Stimulated activated CD4-positive, alpha-beta T cell treated with anti-CD3 and anti-CD28 coated beads, Interleukin-2, amount 100 ng/mL, for 48 hours (primary cell): ENCODE measurements around the gene WEE1.
A peak's percentile ranks its signal among the peaks of the same experiment; 100 is the strongest.

Experiments
- DNase-seq, 2 donors: peaks; one replicate each; pipeline ENCODE4 v3.0.0-alpha.2; 2020

WEE1 gene

DNA sequence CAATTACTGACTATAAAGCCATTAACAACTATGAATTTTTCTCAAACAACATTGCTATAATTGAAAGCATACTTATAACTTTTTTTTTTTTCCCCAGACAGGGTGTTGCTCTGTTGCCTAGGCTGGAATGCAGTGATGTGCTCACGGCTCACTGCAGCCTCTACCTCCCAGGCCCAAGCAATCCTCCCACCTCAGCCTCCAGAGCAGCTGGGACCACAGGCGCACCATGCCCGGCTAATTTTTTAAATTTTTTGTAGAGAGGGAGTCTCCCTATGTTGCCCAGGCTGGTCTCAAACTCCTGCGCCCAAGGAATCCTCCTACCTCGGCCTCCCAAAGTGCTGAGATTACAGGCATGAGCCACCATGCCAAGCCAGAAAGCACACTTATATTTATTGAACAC, 6.1 kb upstream of the WEE1 start:
- no peak for DNase-seq

GRCh38 chr11:9568161-9568853, 5.2 kb upstream of the WEE1 start:
- no peak for DNase-seq

DNA sequence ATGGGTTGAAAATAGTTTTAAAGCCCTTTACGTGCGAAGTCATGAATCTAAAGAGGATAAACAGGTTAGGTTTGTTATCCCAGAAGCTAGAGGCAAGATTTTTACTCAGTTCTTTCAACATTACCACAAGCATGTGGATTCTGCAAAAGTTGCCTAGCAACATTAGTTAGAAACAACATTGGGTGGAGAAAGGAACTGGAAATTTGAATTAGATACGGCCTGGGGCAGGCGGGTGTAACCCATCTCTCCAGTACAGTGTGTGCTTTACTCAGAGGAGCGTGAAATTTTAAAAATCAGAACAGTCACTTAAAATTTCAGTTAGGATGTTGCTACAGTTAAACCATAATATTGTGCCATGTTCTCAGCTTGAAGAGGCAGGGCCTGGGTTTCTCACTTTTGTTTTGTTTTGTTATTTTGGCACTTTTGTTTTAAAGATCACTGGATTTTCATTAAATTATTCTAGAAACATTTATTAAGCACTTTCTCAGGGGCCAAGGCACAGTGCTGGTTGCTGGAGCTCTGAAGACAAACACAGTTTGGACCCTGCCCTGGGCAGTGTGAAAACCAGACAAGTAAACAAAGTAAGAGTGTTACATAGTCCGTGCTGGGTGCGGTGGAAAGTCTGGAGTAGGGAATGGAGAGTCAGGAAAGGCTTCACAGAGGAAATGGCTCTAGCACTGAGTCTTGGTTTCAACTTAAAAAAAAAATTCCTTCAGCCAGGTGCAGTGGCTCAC, 4.4 kb upstream of the WEE1 start:
- no peak for DNase-seq

- DNase-seq: no peak
Observed at GRCh38 chr11:9569588-9570164, 3.8 kb upstream of the WEE1 start.

- DNase-seq: no peak
Observed at GRCh38 chr11:9570313-9571025, 3.0 kb upstream of the WEE1 start.

DNA sequence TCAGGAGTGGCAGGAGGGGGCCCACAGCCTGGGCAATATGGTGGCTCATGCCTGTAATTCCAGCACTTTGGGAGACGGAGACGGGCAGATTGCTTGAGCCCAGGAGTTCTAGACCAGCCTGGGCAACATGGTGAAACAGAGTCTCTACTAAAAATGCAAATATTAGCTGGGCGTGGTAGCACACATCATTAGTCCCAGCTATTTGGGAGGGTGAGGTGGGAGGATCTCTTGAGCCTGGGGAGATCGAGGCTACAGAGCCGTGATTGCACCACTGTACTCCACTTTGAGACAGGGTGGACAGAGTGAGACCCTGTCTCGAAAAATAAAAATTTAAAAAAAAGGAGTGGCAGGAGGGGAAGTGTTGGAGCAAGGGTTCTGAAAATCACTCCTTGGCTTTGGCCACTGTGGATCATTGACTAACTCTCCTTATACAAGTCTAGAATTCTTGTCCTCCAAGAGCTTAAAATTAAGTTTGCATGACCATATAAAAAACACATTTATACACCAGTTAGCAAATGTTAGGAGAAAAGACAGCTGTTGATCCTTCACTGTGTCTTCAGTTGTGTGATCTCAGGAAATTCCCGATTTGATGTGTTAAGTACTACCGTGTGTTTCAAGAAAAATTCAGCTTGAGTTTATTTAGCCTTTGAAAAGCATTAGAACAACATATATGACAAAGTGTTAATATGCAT, 2.3 kb upstream of the WEE1 start:
- no peak for DNase-seq

DNA sequence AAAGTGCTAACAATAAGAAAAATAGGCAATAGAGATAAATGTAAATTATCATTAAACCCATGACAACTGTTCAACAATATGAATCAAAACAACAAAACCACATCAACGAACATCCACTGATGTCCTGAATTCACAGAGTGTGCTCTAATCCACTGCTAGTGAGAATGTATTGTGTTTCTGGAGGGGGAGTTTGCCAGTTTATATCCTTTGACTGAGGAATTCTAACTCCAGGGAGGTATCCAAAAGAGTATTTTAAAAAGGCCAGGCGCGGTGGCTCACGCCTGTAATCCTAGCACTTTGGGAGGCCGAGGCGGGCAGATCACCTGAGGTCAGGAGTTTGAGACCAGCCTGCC, 1.7 kb upstream of the WEE1 start:
- DNase-seq: no peak

DNA sequence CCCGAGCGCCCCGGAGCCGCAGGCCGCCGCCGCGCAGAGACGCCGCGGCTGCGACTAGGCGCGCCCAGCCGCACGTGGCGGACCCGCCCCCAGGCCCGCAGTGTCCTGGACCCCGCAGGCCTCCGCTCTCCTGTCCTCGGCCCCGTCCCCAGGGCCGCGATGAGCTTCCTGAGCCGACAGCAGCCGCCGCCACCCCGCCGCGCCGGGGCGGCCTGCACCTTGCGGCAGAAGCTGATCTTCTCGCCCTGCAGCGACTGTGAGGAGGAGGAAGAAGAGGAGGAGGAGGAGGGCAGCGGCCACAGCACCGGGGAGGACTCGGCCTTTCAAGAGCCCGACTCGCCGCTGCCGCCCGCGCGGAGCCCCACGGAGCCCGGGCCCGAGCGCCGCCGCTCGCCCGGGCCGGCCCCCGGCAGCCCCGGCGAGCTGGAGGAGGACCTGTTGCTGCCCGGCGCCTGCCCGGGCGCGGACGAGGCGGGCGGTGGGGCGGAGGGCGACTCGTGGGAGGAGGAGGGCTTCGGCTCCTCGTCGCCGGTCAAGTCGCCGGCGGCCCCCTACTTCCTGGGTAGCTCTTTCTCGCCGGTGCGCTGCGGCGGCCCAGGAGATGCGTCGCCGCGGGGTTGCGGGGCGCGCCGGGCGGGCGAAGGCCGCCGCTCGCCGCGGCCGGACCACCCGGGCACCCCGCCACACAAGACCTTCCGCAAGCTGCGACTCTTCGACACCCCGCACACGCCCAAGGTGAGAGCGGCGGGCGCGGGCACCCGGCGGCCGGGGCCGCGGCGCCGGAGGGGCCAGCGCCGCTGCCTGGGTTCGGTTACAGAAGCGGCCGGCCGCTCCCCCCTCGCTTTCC, 528 bp downstream of the WEE1 start:
- no peak for DNase-seq

DNA sequence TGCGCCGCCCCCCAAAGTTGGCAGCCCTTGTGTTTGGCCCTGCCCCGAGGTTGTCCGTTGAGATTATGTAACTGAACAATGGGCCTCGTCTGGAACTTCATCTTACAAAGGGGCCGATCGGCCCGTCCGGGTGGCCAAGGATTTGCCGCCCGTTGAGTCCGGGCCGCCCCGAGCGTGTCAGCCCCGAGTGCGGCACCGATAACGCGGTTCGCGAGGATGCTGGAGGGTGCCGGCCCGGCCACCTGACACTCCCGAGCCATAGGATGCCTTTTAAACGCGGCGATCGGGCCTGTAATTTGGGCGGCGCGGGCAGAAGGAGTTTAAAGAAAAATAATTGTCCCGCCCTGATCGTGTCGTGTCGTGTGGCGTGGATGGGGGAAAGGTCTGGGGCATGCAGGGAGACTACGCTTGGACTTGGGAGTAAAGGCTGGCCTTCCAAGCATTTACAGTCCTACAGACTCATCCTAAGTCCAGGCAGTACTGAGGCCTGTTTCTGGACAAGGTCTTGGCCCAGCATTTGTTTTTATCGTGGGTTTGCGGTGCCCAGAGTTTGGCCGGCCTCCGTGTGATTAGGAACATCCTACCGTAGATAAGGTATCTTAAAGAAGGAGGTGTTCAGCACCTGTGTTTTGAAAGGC, 1.3 kb downstream of the WEE1 start:
- peak in 1 of 2 donors; percentile 16 for DNase-seq

- DNase-seq: no peak
Observed at GRCh38 chr11:9575260-9576240, 2.1 kb downstream of the WEE1 start.

- no peak for DNase-seq
Observed at GRCh38 chr11:9576701-9577381, 3.4 kb downstream of the WEE1 start.

DNA sequence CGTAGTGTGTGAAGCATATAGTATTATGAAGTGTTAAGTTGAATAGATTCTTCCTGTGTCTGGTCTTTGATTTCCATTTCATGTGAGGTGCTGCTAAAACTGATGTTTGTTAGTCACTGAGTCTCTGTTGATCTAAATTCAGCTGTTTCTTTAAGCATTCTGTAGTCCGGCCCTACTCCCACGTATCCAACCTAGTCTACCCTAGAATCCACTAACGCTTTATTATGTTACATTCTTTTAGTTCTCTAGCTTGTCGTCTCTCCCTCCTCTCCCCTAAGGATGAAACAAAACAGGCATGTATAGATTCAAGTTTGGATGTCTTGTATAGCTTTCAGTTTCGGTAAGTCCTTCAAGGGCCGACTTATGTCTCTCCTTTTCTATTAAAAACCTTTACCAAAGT, 4.1 kb downstream of the WEE1 start:
- no peak for DNase-seq

DNA sequence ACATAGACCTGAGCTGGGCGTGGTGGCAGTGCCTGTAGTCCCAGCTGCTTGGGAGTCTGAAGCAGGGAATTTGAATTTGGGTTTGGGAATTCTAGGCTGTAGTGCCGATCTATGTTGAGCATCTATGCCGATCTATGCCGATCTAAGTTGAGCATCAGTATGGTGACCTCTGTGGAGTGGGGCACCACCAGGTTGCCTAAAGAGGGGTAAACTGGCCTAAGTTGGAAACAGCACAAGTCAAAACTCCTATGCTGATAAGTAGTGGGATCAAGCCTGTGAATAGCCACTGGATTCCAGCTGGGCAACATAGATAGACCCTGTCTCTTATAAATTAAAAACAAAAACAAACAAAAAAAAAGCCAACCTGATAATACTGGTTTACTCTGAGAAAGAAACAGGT, 7.4 kb downstream of the WEE1 start:
- no peak for DNase-seq

DNA sequence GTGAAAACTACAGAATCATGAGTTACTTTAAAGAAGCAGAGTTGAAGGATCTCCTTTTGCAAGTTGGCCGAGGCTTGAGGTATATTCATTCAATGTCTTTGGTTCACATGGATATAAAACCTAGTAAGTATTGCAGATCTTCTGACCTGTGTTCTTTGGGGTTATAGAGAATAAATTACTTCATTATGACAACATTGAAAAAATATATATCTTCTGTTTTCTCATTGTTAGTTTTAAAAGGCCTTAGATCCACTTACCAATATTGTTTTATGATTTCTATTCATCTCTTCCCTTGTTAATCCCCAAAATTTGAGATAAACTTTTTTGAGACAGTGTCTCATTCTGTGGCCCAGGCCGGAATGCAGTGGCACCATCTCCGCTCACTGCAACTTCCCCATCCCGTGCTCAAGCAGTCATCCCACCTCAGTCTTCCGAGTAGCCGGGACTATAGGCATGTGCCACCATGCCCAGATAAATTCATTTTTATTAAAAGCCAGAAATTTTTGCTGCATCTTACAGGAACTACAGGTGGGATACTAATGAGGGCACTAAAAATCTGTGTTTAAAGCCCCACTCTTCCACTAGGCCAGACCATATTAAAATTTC, 8.2 kb downstream of the WEE1 start:
- no peak for DNase-seq

DNA sequence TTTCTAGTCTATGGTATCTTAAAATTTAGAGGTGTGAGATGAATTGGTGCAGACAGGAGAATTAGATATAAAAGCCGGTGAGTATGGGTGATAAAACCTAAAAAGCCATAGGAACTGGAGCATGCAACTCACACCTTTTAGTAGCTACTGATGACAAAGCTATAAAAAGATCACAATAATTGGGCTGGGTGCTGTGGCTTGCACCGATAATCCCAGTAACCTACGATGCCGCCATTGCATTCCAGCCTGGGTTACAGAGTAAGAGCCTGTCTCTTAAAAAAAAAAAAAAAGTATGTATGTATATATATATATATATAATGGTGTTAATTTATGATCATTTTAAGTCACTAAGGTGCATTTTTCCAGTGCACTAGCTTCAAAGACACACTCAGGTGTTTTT, 17.2 kb downstream of the WEE1 start:
- no peak for DNase-seq

- DNase-seq: no peak
Observed at GRCh38 chr11:9594267-9595046, 21.0 kb downstream of the WEE1 start.

- no peak for DNase-seq
Observed at GRCh38 chr11:9596926-9597464, 23.5 kb downstream of the WEE1 start.

DNA sequence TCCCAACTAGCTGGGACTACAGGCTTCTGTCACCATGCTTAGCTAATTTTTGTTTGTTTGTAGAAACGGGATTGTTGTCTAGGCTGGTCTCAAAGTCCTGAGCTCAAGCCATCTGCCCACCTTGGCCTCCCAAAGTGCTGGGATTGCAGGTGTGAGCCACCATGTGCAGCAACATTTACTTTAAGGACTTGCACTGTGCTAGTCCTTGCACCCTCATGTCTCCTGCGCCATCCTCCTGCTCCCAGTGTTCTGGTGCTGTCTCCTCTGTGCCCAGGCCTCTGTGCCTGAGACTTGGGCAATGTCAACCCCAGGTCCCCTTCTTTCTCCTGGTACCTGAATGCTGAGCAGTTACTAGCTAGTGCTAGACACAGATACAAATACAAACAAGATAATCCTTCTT, 26.7 kb downstream of the WEE1 start:
- DNase-seq: no peak
